Ascending aorta (tissue), 2 donors: ENCODE measurements around the gene VAMP2. TPM values are rescaled to one million over a fixed set of nuclear protein-coding genes. Genes with fewer than 3 reads are reported as not detected.

ENCODE experiments used
- DNase-seq, 2 donors: peaks; one replicate each; pipeline ENCODE4 v3.0.0-alpha.2; 2019; ENCODE audit warnings: low spot score in 2 of 2
- H3K27ac ChIP-seq, 2 donors: fragments of 200-600 bp; sonication (generic); one replicate each; pipeline ENCODE4 v1.5.1; 2016 to 2017; ENCODE audit warnings: mild to moderate bottlenecking in 1 of 2
- H3K27me3 ChIP-seq: fragments of 200-600 bp; sonication (generic); one replicate; pipeline ENCODE4 v1.5.1; 2017
- H3K36me3 ChIP-seq, 2 donors: fragments of 200-600 bp; sonication (generic); one replicate each; pipeline ENCODE4 v1.5.1; 2016
- H3K4me1 ChIP-seq, 2 donors: fragments of 200-600 bp; sonication (generic); one replicate each; pipeline ENCODE4 v1.5.1; 2016 to 2017; ENCODE audit warnings: mild to moderate bottlenecking in 1 of 2
- H3K4me3 ChIP-seq, 2 donors: fragments of 200-600 bp; sonication (generic); one replicate each; pipeline ENCODE4 v1.5.1; 2016 to 2017; ENCODE audit warnings: mild to moderate bottlenecking in 1 of 2
- H3K9me3 ChIP-seq, 2 donors: fragments of 200-600 bp; sonication (generic); one replicate each; pipeline ENCODE4 v1.5.1; 2016
- CTCF ChIP-seq, 3 experiments: fragments of 200-600 bp in 2 of 3; fragments of 450-650 bp in 1 of 3; sonication (generic) in 2 of 3; IDR thresholded peaks; one replicate each; pipeline ENCODE4 v1.5.1; 2016 to 2019; ENCODE audit warnings: antibody characterized with exemption in 3 of 3, mild to moderate bottlenecking in 1 of 3, moderate library complexity in 1 of 3
- intact Hi-C: fragments of 100-400 bp; cut with DNase I; formaldehyde crosslinking; loops from one replicate; pipeline ENCODE4 v1.15.1; 2023
- total RNA-seq: library from RNA; depleted of rRNA; stranded (reverse); fragments of >200 nt; gene quantifications from one replicate; pipeline ENCODE4 v1.1.0, GENCODE V29; 2016

Gene VAMP2
- total RNA-seq, 1 donor from 2014 or later: 28.3 TPM

DNA sequence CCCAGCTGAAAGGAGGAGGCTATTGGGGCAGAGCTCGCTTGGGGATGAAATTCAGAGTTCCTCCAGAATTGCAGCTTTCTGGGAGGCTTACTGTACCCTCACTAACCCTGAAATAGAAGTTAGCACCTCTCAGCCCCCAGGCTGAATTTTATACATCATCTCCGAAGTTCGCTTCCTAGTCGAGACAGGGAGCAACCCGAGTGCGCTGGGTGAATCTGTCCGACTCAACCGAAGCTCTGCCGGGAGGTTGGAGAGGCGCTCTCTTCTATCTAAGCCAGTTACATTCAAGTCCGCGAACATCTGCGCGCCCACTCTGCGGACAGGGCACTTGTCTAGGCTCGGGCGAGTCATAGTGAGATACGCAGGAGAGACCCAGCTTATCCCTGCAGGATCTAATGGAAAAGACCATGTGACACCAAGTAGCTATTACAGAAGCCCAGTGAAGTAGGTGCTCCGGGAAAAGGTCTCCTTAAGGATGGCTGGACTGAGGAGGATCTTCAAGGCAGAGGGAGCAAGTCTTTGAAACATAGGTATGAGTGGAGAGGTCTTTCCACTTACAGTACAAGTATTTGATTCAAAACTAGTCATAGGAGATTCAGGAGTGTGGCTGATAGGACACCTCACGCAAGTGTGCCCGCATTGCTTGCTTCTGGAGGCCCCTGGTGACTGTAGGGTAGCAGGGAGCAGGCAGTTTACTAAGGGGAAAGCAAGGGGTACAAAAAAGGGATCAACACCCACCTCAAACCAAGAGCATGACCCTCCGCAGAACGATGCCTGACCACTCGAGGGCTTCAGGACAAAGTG lies 38.2 kb downstream of the VAMP2 start:
- Histone ChIP-seq H3K27ac (no peak overlapping the region), H3K36me3 (no peaks in the 10 kb centered on the region), H3K27me3 (no peaks in the 10 kb centered on the region), H3K4me3 (peak overlapping the region; percentile 57 to 65), H3K4me1 (peaks cover 24 to 49% of the 10 kb centered on the region in 2 donors), H3K9me3 (no peaks in the 10 kb centered on the region)
- intact Hi-C loops: loop anchor here (1.0 kb wide), 1 partner anchor 14 kb away; no protein-coding TSS in a partner anchor
- TF ChIP-seq CTCF (IDR thresholded peaks at IDR 0.05): no peak
- DNase-seq: no peak

DNA sequence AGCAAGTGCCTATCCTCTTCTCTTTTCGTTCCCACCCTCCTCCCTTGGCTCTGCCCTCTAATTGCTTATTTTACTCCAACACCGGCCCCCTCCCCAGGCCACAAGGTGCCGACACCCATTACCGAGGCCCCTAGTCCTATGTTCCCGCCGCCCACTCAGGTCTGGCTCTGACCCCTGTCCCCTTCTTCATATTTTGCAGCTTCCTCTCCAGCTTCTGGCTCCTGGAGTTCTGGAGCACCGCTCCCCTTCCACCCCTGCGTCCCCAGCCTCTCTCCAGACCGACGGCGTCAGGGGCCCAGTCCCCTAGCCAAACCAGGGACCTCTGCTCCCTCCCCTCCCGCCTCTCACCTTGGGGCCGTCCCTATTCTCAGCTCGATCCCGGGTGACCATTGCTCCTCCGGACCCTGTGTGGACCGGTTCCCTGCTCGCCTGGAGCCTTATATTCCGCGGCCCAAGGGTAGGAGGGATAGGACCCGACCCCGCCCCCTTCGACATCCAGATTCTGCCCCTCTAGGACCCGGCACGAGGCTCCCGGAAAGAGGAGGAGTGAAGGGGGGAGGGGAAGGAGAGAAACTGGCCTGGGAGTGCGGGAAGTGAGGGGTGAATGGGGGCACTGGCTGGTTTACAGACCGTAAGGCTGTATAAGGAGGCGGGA lies 38.9 kb downstream of the VAMP2 start, which contains the start of gene HES7:
Gene HES7 (minus strand): TSS at position 412 of the 655 bp plus-strand sequence. CDS start 22 bp downstream, at position 390.
- TF ChIP-seq CTCF (IDR thresholded peaks at IDR 0.05): no peak
- H3K27ac ChIP-seq: peak within 1 kb of the TSS in 1 of 2 donors; percentile 24
- no peaks in the 10 kb centered on the region for H3K9me3 ChIP-seq
- no peaks in the 10 kb centered on the region for H3K27me3 ChIP-seq
- H3K4me1 ChIP-seq: peaks cover 24 to 49% of the 10 kb centered on the region in 2 donors
- H3K36me3 ChIP-seq: no peaks in the 10 kb centered on the region
- H3K4me3 ChIP-seq: peak within 1 kb of the TSS; percentile 57 to 65
- intact Hi-C loops: loop anchor here (1.0 kb wide), 1 partner anchor 14 kb away; no protein-coding TSS in a partner anchor
- DNase-seq: no peak

DNA sequence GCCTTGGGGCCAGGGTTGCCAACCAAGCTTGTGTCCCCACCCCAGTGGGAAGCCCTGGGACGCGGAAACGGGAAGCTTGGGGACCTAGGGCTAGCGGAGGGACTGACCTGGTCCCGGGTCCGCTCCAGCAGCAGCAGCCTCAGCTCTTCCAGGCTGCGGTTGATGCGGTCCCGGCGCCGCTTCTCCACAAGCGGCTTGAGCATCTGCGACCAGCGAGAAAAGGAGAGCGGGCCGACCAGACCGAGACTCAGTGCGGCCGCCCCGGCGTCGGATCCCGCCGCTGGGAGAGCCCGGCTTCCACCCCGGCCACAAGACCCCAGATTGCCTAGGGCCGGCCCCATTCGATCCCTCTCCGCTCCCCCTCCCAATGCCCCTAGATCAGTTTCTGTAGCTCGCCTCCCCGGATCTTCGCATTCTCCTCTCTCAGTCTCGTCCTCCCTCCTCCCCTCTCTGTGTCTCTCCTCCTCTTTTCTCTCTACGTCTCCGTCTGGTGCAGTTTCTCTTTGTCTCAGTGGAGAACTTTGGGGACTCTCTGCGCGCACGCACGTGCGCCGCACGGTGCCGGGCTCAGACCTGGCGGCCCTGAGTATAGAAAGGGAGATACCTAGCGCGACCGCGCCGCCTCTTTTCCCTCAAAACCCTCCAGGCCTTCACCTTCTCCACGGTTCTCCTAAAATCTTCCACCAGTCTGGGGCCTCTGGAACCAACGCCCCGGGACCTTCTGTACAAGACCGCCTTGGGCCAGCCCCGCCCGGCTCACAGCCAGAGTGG lies 39.6 kb downstream of the VAMP2 start:
- Histone ChIP-seq H3K27ac (peak overlapping the region in 1 of 2 donors; percentile 24), H3K4me1 (peaks cover 26 to 54% of the 10 kb centered on the region in 2 donors)

DNA sequence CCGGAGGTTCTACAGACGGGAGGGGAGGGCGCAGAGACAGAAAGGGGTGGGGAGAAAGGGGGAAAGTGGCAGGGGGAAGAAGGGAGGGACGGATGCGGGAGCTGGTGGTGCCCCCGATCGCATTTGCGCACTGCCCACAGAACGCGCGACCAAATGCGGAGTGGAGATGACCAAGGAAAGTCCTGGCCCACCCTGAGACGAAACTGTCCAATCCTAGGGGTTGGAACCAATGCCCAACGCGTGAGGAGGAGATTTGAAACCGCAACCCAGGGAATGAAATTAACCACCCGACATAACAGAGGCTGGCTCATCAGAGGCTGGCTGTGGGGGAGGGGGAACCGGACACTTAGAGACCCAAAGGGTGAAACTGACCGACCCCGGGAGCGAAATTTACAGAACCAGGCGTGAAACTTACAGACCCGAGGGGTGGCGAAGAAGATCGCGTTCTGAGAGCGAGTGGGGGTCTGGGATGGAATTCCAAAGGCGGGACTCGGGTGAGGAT lies 40.3 kb downstream of the VAMP2 start:
- no peak for DNase-seq
- H3K9me3 ChIP-seq: no peaks in the 10 kb centered on the region
- peaks cover 28 to 61% of the 10 kb centered on the region in 2 donors for H3K4me1 ChIP-seq
- intact Hi-C loops: no loop called here
- H3K4me3 ChIP-seq: peak overlapping the region; percentile 57 to 65
- no peaks in the 10 kb centered on the region for H3K27me3 ChIP-seq
- peak overlapping the region in 1 of 2 donors; percentile 24 for H3K27ac ChIP-seq
- TF ChIP-seq CTCF (IDR thresholded peaks at IDR 0.05): no peak
- no peaks in the 10 kb centered on the region for H3K36me3 ChIP-seq

More for the DNA sequence above, 39.6 kb downstream of the VAMP2 start:
- Histone ChIP-seq H3K36me3 (no peaks in the 10 kb centered on the region), H3K4me3 (peak overlapping the region; percentile 57 to 65), H3K27me3 (no peaks in the 10 kb centered on the region), H3K9me3 (no peaks in the 10 kb centered on the region)
- DNase-seq: no peak
- no peak for TF ChIP-seq CTCF (IDR thresholded peaks at IDR 0.05)
- intact Hi-C loops: no loop called here
